GM19372 (cell line): ENCODE results near the gene AGGF1.
A peak's percentile ranks its signal among the peaks of the same experiment; 100 is the strongest.
"Not testable (repeated sequence)": the region's sequence is repeated elsewhere in the genome, so short reads cannot be mapped to it uniquely, and the experiment has no call there.

ENCODE experiments used
- ATAC-seq: cut with Tn5 transposase; IDR thresholded peaks from one replicate; pipeline ENCODE4 v1.9.1; 2021; ENCODE audit warnings: mild to moderate bottlenecking, low read depth, moderate library complexity; ENCODE audit not compliant: unreplicated experiment

AGGF1 gene

DNA sequence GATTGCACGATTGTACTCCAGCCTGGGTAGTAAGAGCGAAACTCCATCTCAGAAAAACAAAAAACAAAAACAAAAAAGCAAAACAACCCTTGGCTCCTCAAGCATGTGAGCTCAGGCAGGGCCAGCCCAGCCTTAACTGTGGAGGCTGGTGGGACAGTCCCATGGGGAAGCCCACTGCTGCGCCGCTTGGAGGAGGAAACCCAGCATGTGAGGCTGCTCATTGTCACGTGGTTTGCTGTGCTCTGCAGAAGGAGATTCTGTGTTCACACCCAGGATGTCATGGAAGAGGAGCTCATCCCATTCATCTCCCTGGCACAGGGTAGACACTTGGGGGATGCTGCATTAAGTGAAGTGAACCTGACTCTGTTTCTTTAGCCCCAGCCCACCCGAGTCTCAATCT is 52.9 kb downstream of the AGGF1 start:
- ATAC-seq = no peak

DNA sequence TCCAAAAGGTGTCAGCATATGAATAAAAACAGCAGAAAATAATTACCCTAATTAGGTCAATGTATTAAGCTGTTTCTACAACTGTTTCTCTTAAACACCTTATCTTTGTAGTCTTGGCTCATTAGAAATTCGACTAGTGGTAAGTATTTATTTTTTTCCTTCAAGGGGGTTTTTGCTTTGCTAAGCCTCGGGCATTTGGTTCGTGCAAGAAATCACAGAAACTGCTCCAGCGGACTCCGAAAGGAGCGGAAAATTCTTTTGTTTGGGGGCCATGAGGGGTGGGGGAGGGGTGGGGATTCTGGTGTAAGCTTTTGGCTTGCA is 56.1 kb downstream of the AGGF1 start:
- ATAC-seq = no peak

DNA sequence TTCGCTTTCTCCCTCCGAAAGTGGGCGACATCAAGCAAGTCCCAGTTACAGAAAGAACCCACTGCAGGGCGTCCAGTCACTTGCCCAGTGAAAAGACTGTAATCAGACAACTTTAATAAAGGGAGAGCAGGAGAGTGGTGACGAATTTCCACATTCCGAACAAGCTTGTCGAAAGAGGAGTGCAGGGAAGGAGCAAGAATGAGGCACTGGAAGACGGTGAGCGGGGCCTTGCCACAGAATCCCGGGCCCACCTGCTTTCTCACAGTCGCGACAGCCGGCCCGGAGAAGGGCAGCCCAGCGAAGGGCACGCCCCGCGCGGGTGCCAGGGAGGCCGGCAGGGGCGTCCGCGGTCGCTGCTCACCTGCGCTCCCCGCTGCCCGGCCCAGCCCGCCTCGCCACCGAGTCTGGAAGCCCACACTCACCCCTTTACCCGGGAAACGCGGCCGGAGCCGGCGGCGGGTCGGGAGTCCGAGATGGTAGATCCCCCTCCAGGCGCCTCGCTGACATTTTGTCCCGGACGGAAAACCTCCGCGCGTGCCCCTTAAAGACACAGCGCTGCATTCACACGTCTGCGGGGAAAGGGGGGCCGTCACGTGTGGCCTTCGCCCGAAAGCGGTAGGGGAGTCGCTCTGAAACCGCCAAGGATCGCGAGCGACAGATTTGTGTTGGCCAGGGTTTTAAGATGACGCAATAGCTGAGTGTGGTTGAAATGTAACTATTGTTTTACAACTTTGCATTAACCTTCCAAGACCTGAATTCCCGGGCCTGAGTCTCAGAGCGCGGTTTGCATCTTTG is 56.7 kb downstream of the AGGF1 start, which contains the start of gene ZBED3:
ZBED3 (minus strand) TSS at position 597 of the 795 bp plus-strand sequence. CDS start 9,407 bp downstream, outside the sequence.
- peak; percentile 56 for ATAC-seq

DNA sequence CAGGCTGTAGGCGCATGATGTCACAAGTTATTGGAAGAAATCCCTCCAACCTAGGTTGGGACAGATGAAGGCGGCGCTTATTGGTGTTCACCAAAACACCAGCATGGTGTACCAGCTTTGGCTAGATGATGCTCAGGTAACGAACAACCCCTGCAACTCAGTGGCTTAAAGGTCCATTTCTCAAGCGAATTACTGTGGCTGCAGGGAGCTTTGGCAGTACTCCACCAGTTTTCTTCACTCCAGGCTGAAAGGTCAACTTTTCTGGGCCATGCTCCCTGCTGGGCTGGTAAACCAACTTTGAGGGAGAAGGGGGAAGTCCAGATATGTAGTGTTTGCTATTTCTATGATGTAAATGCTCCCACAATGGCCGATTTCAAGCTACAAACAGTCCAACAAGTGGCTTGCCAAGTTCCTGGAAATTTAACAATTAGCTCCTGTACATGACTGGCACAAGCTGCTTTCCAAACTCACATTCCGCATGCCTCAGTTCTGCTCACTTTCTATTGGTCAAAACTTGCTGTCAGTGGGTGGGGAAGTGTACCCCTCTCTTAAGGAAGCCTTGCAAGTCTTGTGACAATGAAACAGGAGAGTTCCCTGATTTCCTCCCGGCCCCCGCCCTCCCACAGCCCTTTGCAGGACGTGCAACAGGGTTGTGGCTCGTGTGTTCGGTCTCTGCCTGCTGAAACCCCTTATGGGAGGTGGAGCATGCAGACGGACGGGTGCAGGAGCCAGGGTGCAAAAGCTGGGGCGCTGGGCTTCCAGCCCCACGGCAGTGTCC is 57.5 kb downstream of the AGGF1 start:
- ATAC-seq = no peak

DNA sequence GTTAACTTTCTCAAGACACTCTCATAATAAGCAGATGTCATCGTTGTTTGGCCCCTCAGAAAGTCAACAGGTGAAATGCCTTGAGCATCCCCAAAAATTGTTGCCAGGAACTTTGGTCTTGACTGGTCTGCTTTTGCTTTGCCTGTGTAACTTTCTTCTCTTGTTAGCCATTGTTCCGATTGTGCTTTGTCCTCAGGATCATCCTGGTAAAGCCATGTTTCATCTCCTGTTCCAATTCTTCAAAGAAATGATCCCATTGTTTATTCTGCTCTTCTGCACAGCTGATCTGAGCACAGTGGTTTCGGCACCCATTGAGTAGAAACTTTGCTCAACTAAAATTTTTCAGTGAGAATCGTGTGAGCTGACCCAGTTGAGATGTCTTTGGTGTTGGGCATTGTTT is 65.0 kb downstream of the AGGF1 start:
- ATAC-seq = no peak

DNA sequence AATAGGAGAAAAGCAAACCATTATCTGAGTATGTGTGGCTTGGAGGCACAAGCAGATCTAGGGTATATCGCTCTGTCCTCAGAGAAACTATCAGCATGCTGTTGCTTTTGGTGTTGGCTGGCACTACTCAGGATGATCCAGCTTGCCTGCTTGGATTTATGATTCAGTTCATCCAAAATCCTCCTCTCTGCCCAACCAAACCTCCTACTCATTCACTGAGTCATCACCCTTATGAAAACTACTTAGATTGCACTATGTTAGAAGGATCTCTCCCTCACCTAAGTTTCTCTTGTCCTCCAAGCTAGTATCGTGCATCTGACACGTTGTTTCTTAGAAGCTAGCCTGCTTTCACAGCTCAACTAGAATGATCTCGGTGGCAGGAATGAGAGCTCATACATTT is 71.1 kb downstream of the AGGF1 start:
- no peak for ATAC-seq

DNA sequence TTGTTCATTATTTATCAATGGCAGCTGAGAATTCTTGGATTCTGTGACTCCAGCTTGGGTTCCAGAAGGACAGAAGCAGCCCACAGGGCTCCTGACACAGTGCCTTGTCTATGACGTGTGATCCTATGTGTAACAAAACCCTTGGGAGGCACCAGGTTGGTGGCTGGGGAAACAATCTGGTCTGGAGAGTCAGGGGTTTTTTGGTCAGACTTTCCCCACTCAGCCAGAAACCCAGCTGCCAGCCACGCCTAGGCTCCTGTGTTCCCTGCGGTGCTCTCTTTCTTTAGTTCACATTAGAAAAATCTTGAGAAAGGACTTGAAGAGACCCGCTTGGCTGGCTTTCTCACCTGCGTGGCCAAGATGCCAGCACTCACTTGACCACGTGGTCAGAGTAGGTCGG is 72.3 kb downstream of the AGGF1 start:
- no peak for ATAC-seq

DNA sequence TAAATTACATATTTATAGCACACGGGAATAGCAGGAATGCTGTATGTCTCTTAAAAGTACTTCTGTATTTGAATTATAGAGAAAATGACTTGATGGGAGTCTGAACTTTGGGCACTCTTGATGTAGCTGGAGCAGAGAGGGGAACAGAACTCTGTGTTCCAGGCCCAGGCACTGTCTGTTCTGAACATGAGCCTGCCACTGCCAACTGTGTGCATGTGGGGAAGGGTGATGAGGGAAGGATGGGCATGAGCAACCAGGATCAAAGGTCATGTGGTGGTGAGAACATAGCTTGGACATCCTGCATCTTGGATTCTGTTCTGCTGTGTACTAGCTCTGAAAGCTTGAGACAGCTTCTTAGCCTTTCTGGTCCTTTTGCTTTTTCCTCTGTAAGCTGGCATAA is 73.3 kb downstream of the AGGF1 start:
- ATAC-seq = no peak

DNA sequence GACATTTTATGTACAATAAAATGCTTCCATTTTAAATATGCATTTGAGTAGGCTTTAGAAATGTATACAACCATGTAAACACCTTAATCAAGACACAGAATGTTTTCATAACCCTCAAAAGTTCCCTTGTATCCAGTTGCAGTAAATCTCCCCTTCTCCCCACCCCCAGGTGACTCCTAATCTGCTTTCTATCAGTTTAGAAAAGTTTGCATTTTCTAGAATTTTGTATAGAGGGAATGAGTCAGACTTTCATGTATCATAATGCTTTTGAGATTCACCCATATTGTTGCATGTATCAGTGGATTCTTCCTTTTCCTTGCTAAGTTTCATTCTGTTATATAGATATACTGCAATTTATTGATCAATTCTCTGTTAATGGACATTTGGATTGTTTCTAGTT is 74.6 kb downstream of the AGGF1 start:
- no peak for ATAC-seq

DNA sequence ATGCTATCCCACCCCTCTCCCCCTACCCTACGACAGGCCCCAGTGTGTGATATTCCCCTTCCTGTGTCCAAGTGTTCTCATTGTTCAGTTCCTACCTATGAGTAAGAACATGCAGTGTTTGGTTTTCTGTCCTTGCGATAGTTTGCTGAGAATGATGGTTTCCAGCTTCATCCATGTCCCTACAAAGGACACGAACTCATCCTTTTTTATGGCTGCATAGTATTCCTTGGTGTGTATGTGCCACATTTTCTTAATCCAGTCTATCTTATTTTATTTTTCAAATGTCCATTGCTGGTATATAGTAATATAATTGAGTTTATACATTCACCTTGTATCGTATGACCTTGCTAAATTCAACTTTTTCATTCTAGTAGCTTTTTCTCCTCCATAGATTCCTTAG is 76.8 kb downstream of the AGGF1 start:
- not testable (repeated sequence) for ATAC-seq
